ENCODE measurements around the gene IFNA7. TPM values are rescaled to one million over a fixed set of nuclear protein-coding genes. Genes with fewer than 3 reads are reported as not detected.
"Not testable (repeated sequence)": the region's sequence is repeated elsewhere in the genome, so short reads cannot be mapped to it uniquely, and the experiment has no call there.

IFNA7 gene
- total RNA-seq, 1 experiment from 2014 or later: not detected

DNA sequence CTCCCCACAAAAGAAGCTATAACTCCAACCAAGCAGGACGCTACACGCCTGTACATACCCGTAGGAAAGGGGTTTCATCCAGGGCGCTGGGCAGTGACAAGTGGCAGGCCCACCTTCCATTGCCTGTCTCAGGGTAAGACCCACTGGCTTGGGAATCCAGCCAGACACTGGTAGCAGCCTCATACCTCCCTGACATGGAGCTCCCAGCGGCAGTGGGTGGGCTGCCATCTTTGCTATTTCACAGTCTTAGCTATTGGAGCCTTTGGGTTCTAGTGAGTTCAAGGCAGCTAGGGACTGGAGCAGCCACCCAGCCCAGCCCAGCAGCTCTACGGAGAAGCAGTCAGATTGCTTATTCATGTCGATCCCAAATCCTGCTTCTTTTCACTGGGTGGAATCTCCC lies 8.3 kb upstream of the IFNA7 start:
- ChIA-PET CTCF (no interaction called here), POLR2A (no interaction called here)
- Mint-ChIP-seq H3K27ac (ENCODE audit: low read depth, unreplicated experiment) (no peak overlapping the region), H3K9me3 (ENCODE audit: unreplicated experiment) (no peaks in the 10 kb centered on the region), H3K4me1 (ENCODE audit: insufficient read depth, unreplicated experiment) (no peaks in the 10 kb centered on the region), H3K4me3 (ENCODE audit: unreplicated experiment) (no peak overlapping the region), H3K27me3 (ENCODE audit: insufficient read depth, unreplicated experiment) (peaks cover 11% of the 10 kb centered on the region), H3K36me3 (ENCODE audit: insufficient read depth, unreplicated experiment) (no peaks in the 10 kb centered on the region)
- no peak for DNase-seq (ENCODE audit: unreplicated experiment)
- no TSS peak for BruUV-seq (replicated peaks)
- intact Hi-C loops (cut with micrococcal nuclease): no loop called here
- TF ChIP-seq CTCF (IDR thresholded peaks at IDR 0.05; ENCODE audit: unreplicated experiment): no peak

DNA sequence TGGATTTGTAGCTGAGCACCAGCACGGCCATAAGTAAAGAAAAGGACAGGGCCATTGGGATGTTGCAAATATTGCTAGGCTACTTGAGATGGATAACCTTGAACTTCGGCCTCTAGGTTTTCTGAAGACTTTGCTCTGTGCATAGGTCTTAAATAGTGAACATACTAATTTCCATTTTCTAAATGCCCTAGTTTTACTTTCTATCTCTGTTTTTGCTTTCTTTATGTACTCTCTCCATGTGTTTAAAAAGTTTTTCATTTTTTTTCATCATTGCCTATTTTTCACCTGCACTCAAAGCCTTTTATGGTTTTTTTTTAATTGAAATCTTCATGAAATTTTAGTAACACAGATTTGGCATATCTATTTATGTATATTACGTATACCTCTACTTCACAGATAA lies 5.0 kb upstream of the IFNA7 start, which contains the start of gene IFNA10:
IFNA10 (minus strand) TSS at position 101 of the 400 bp plus-strand sequence; CDS start at position 55, 46 bp downstream.
- DNase-seq (ENCODE audit: unreplicated experiment); intact Hi-C loops (cut with micrococcal nuclease); H3K36me3 Mint-ChIP-seq (ENCODE audit: insufficient read depth, unreplicated experiment); BruUV-seq (replicated peaks); CTCF ChIA-PET; H3K4me3 Mint-ChIP-seq (ENCODE audit: unreplicated experiment); H3K4me1 Mint-ChIP-seq (ENCODE audit: insufficient read depth, unreplicated experiment); H3K27ac Mint-ChIP-seq (ENCODE audit: low read depth, unreplicated experiment); H3K9me3 Mint-ChIP-seq (ENCODE audit: unreplicated experiment); POLR2A ChIA-PET: not testable (repeated sequence)
- peaks cover 22% of the 10 kb centered on the region for H3K27me3 Mint-ChIP-seq (ENCODE audit: insufficient read depth, unreplicated experiment)

- intact Hi-C loops (cut with micrococcal nuclease): no loop called here
- Mint-ChIP-seq H3K4me3 (ENCODE audit: unreplicated experiment) (no peak overlapping the region), H3K27ac (ENCODE audit: low read depth, unreplicated experiment) (no peak overlapping the region), H3K9me3 (ENCODE audit: unreplicated experiment) (no peaks in the 10 kb centered on the region), H3K36me3 (ENCODE audit: insufficient read depth, unreplicated experiment) (no peaks in the 10 kb centered on the region), H3K4me1 (ENCODE audit: insufficient read depth, unreplicated experiment) (no peaks in the 10 kb centered on the region), H3K27me3 (ENCODE audit: insufficient read depth, unreplicated experiment) (peaks cover 39% of the 10 kb centered on the region)
- no TSS peak for BruUV-seq (replicated peaks)
- ChIA-PET POLR2A (no interaction called here), CTCF (no interaction called here)
- DNase-seq (ENCODE audit: unreplicated experiment): no peak
- no peak for TF ChIP-seq CTCF (IDR thresholded peaks at IDR 0.05; ENCODE audit: unreplicated experiment)
These were observed 3.2 kb upstream of the IFNA7 start for GRCh38 chr9:21205204-21205603.

DNA sequence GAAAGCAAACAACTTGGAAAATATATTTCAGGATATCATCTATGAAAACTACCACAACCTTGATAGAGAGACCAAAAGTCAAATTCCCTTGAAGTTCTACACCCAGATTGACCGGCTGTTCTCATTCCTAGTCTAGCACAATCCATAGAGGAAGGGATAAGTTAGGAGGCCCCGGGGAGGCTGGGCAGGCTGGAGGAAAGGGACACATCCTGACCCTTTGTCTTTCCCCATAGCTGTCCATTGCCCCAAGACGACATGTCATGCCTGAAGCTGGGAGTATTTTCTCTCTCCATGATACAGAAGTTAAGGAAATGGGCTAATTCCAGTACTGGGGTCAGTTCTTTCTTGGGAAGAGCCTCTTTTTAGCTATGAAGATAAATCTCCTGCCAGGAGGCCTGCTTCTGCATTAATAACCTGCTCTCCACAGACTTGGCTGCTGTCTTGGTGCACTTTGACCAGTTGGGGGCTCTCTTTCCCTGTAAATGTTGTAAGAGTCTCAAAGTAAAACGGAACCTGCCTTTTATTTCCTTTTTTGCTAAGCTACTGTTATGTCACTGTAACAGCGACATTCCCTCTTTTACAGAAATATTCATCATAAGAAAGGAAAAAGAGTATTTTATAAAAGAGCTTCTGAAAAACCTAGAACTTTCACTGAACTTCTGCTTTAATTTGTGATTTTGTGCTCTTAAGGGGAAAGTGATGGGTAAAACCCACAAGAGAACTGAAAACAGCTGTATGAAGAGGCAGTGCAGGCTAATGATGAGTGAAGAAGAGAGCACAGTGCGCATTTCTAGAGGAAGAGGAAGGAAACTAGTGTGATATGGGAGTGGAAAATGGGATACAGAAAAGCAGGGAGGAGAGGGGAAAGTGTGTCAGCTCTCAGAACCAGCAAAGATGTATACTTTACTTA lies 6.9 kb downstream of the IFNA7 start:
- H3K4me3 Mint-ChIP-seq (ENCODE audit: unreplicated experiment); H3K27ac Mint-ChIP-seq (ENCODE audit: low read depth, unreplicated experiment); BruUV-seq (replicated peaks); POLR2A ChIA-PET; H3K36me3 Mint-ChIP-seq (ENCODE audit: insufficient read depth, unreplicated experiment); H3K9me3 Mint-ChIP-seq (ENCODE audit: unreplicated experiment); H3K4me1 Mint-ChIP-seq (ENCODE audit: insufficient read depth, unreplicated experiment); H3K27me3 Mint-ChIP-seq (ENCODE audit: insufficient read depth, unreplicated experiment); intact Hi-C loops (cut with micrococcal nuclease): not testable (repeated sequence)
- peak; percentile 18 for DNase-seq (ENCODE audit: unreplicated experiment)
- CTCF ChIA-PET: interaction anchor here (0.6 to 1.3 kb wide), 9 partner anchors 12 to 1941 kb away, joined by 3 to 6 read pairs (median 3); no protein-coding TSS in a partner anchor
- peak; percentile 40 for TF ChIP-seq CTCF (IDR thresholded peaks at IDR 0.05; ENCODE audit: unreplicated experiment)

DNA sequence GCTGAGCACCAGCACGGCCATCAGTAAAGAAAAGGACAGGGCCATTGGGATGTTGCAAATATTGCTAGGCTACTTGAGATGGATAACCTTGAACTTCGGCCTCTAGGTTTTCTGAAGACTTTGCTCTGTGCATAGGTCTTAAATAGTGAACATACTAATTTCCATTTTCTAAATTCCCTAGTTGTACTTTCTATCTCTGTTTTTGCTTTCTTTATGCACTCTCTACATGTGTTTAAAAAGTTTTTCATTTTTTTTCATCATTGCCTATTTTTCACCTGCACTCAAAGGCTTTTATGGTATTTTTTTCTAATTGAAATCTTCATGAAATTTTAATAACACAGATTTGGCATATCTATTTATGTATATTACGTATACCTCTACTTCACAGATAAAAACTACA lies 14.5 kb downstream of the IFNA7 start, which contains the start of gene IFNA4:
IFNA4 (minus strand) TSS at position 101 of the 400 bp plus-strand sequence; CDS start at position 45, 56 bp downstream.
- intact Hi-C loops (cut with micrococcal nuclease); BruUV-seq (replicated peaks): not testable (repeated sequence)

GRCh38 chr9:21182810-21183736 lies 18.9 kb downstream of the IFNA7 start:
- ChIA-PET POLR2A (interaction anchor here (0.6 kb wide), 1 partner anchor 506 kb away, joined by 3 read pairs; no protein-coding TSS in a partner anchor), CTCF (interaction anchor here (0.5 to 1.7 kb wide), 8 partner anchors 8 to 1424 kb away, joined by 3 to 6 read pairs (median 3); no protein-coding TSS in a partner anchor)
- H3K4me3 Mint-ChIP-seq (ENCODE audit: unreplicated experiment); H3K4me1 Mint-ChIP-seq (ENCODE audit: insufficient read depth, unreplicated experiment); BruUV-seq (replicated peaks); H3K9me3 Mint-ChIP-seq (ENCODE audit: unreplicated experiment); H3K27ac Mint-ChIP-seq (ENCODE audit: low read depth, unreplicated experiment); intact Hi-C loops (cut with micrococcal nuclease); H3K36me3 Mint-ChIP-seq (ENCODE audit: insufficient read depth, unreplicated experiment): not testable (repeated sequence)
- DNase-seq (ENCODE audit: unreplicated experiment): peak; percentile 11
- H3K27me3 Mint-ChIP-seq (ENCODE audit: insufficient read depth, unreplicated experiment): peaks cover 29% of the 10 kb centered on the region

More for the DNA sequence above, 14.5 kb downstream of the IFNA7 start, which contains the start of gene IFNA4:
- H3K4me3 Mint-ChIP-seq (ENCODE audit: unreplicated experiment); DNase-seq (ENCODE audit: unreplicated experiment); CTCF ChIA-PET; POLR2A ChIA-PET; H3K36me3 Mint-ChIP-seq (ENCODE audit: insufficient read depth, unreplicated experiment); H3K9me3 Mint-ChIP-seq (ENCODE audit: unreplicated experiment); H3K27ac Mint-ChIP-seq (ENCODE audit: low read depth, unreplicated experiment); H3K4me1 Mint-ChIP-seq (ENCODE audit: insufficient read depth, unreplicated experiment): not testable (repeated sequence)
- peaks cover 41% of the 10 kb centered on the region for H3K27me3 Mint-ChIP-seq (ENCODE audit: insufficient read depth, unreplicated experiment)

All from MCF 10A (cell line).